Activated effector memory CD4-positive, alpha-beta T cell treated with Interleukin-2 at 50 U/mL for 16 hours (primary cell): ENCODE results near the gene CBX7.

Experiments
- DNase-seq: peaks from one replicate; pipeline ENCODE4 v3.0.0-alpha.2; 2020

Gene CBX7

GRCh38 chr22:39090426-39091064, 61.9 kb downstream of the CBX7 start:
- DNase-seq: peak; percentile 90

- DNase-seq: no peak
These were observed 62.6 kb downstream of the CBX7 start for GRCh38 chr22:39089928-39090327.

GRCh38 chr22:39088685-39089032, 63.8 kb downstream of the CBX7 start:
- DNase-seq: no peak

GRCh38 chr22:39087881-39088684, 64.4 kb downstream of the CBX7 start:
- no peak for DNase-seq

- DNase-seq: no peak
These were observed 65.4 kb downstream of the CBX7 start for GRCh38 chr22:39087098-39087497.

GRCh38 chr22:39084666-39085065, 67.8 kb downstream of the CBX7 start:
- DNase-seq: no peak

GRCh38 chr22:39083212-39084165, 69.0 kb downstream of the CBX7 start:
- DNase-seq: no peak

- no peak for DNase-seq
These were observed 70.9 kb downstream of the CBX7 start for GRCh38 chr22:39081598-39081997.

- no peak for DNase-seq
These were observed 71.5 kb downstream of the CBX7 start for GRCh38 chr22:39081016-39081415.
